Measurements from ENCODE around the gene GCA.
A peak's percentile ranks its signal among the peaks of the same experiment; 100 is the strongest.

GCA gene

DNA sequence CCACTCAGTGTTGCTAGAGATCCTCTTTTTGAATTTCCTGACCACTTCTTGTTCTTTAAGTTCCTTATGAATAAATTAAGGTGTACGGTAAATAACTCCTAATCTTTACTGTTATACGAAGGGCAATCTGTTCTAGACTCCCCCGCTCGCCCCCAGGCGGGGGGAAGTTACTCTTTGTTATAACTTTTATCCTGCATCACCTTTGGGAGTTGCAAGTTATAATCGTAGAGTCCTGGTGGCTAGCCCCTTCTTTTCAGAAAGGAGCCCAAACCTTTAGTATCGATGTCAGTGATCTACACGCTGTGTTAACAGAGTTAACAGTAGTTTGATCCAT, 652 bp downstream of the GCA start:
- no peaks in the 10 kb centered on the region for H3K27me3 ChIP-seq (ENCODE audit: control insufficient read depth in 1 of 2, insufficient read depth in 1 of 2, low read length in 2 of 2)
- H4K8ac ChIP-seq (ENCODE audit: low read length) = no peak overlapping the region
- peak overlapping the region; percentile 97 to 100 for H3K4me3 ChIP-seq (ENCODE audit: insufficient read depth in 1 of 2, low read depth in 1 of 2, low read length in 2 of 2)
- H3K4me1 ChIP-seq (ENCODE audit: control insufficient read depth, insufficient read depth, low read depth, low read length) = peaks cover 2% of the 10 kb centered on the region
- peak overlapping the region; percentile 70 for H2BK5ac ChIP-seq (ENCODE audit: low read depth, low read length, poor library complexity, severe bottlenecking)
- H3K4me2 ChIP-seq (ENCODE audit: low read length, poor library complexity, severe bottlenecking) = peak overlapping the region; percentile 78
- no peak overlapping the region for H2BK12ac ChIP-seq (ENCODE audit: low read length in 2 of 2)
- H3K79me1 ChIP-seq (replicated peaks; ENCODE audit: low read length, poor library complexity, severe bottlenecking) = peaks cover 12% of the 10 kb centered on the region
- peak overlapping the region; percentile 28 for H2BK15ac ChIP-seq (ENCODE audit: low read depth, poor library complexity, severe bottlenecking)
- no peak overlapping the region for H3K14ac ChIP-seq (ENCODE audit: low read length in 2 of 2)
- no peak overlapping the region for H2AK5ac ChIP-seq (ENCODE audit: low read length, severe bottlenecking)
- H3K9me3 ChIP-seq (ENCODE audit: control insufficient read depth, low read length) = no peaks in the 10 kb centered on the region
- peak overlapping the region; percentile 87 for H3K9ac ChIP-seq (ENCODE audit: low read length)
- H4K91ac ChIP-seq (ENCODE audit: low read length) = no peak overlapping the region
- no peak overlapping the region for H2AFZ ChIP-seq (ENCODE audit: low read depth, low read length)
- 17% methylated on average over 6 of the region's 8 CpGs for WGBS
- H3K4ac ChIP-seq (ENCODE audit: low read depth in 1 of 2, low read length in 2 of 2) = no peak overlapping the region
- no peak overlapping the region for H3K23ac ChIP-seq (ENCODE audit: low read length in 2 of 2)
- H3K27ac ChIP-seq (ENCODE audit: low read length, poor library complexity, severe bottlenecking) = peak overlapping the region; percentile 86
- H3K36me3 ChIP-seq (ENCODE audit: control insufficient read depth in 1 of 2, insufficient read depth in 2 of 2, low read depth in 1 of 2, low read length in 2 of 2) = no peaks in the 10 kb centered on the region
- no peak overlapping the region for H3K18ac ChIP-seq (ENCODE audit: low read depth in 1 of 2, low read length in 2 of 2)
- H2BK120ac ChIP-seq (ENCODE audit: low read depth, low read length) = no peak overlapping the region
- DNase-seq = no peak

- no peak for DNase-seq
- Histone ChIP-seq H2BK5ac (ENCODE audit: low read depth, low read length, poor library complexity, severe bottlenecking) (no peak overlapping the region), H3K14ac (ENCODE audit: low read length in 2 of 2) (no peak overlapping the region), H2BK120ac (ENCODE audit: low read depth, low read length) (no peak overlapping the region), H3K4me3 (ENCODE audit: insufficient read depth in 1 of 2, low read depth in 1 of 2, low read length in 2 of 2) (no peak overlapping the region), H3K4me2 (ENCODE audit: low read length, poor library complexity, severe bottlenecking) (no peak overlapping the region), H2BK12ac (ENCODE audit: low read length in 2 of 2) (no peak overlapping the region), H3K27me3 (ENCODE audit: control insufficient read depth in 1 of 2, insufficient read depth in 1 of 2, low read length in 2 of 2) (no peaks in the 10 kb centered on the region), H4K91ac (ENCODE audit: low read length) (no peak overlapping the region), H3K79me1 (replicated peaks; ENCODE audit: low read length, poor library complexity, severe bottlenecking) (no peaks in the 10 kb centered on the region), H3K36me3 (ENCODE audit: control insufficient read depth in 1 of 2, insufficient read depth in 2 of 2, low read depth in 1 of 2, low read length in 2 of 2) (no peaks in the 10 kb centered on the region), H3K4me1 (ENCODE audit: control insufficient read depth, insufficient read depth, low read depth, low read length) (no peaks in the 10 kb centered on the region), H3K23ac (ENCODE audit: low read length in 2 of 2) (no peak overlapping the region), H4K8ac (ENCODE audit: low read length) (no peak overlapping the region), H3K9ac (ENCODE audit: low read length) (no peak overlapping the region), H3K9me3 (ENCODE audit: control insufficient read depth, low read length) (no peaks in the 10 kb centered on the region), H2AFZ (ENCODE audit: low read depth, low read length) (no peak overlapping the region), H2AK5ac (ENCODE audit: low read length, severe bottlenecking) (no peak overlapping the region), H3K4ac (ENCODE audit: low read depth in 1 of 2, low read length in 2 of 2) (no peak overlapping the region), H3K27ac (ENCODE audit: low read length, poor library complexity, severe bottlenecking) (no peak overlapping the region), H3K18ac (ENCODE audit: low read depth in 1 of 2, low read length in 2 of 2) (no peak overlapping the region), H2BK15ac (ENCODE audit: low read depth, poor library complexity, severe bottlenecking) (no peak overlapping the region)
- no CpG with 5 or more reads among the region's 2 CpGs for WGBS
Observed at GRCh38 chr2:162365392-162365791, 21.5 kb downstream of the GCA start.

GRCh38 chr2:162368494-162368893, 24.6 kb downstream of the GCA start:
- Histone ChIP-seq H3K4ac (ENCODE audit: low read depth in 1 of 2, low read length in 2 of 2) (no peak overlapping the region), H3K27me3 (ENCODE audit: control insufficient read depth in 1 of 2, insufficient read depth in 1 of 2, low read length in 2 of 2) (no peaks in the 10 kb centered on the region), H2BK5ac (ENCODE audit: low read depth, low read length, poor library complexity, severe bottlenecking) (no peak overlapping the region), H2BK12ac (ENCODE audit: low read length in 2 of 2) (no peak overlapping the region), H4K8ac (ENCODE audit: low read length) (no peak overlapping the region), H3K23ac (ENCODE audit: low read length in 2 of 2) (no peak overlapping the region), H3K36me3 (ENCODE audit: control insufficient read depth in 1 of 2, insufficient read depth in 2 of 2, low read depth in 1 of 2, low read length in 2 of 2) (no peaks in the 10 kb centered on the region), H2BK120ac (ENCODE audit: low read depth, low read length) (no peak overlapping the region), H3K4me1 (ENCODE audit: control insufficient read depth, insufficient read depth, low read depth, low read length) (no peaks in the 10 kb centered on the region), H2BK15ac (ENCODE audit: low read depth, poor library complexity, severe bottlenecking) (no peak overlapping the region), H3K18ac (ENCODE audit: low read depth in 1 of 2, low read length in 2 of 2) (no peak overlapping the region), H3K14ac (ENCODE audit: low read length in 2 of 2) (no peak overlapping the region), H3K4me3 (ENCODE audit: insufficient read depth in 1 of 2, low read depth in 1 of 2, low read length in 2 of 2) (no peak overlapping the region), H3K4me2 (ENCODE audit: low read length, poor library complexity, severe bottlenecking) (no peak overlapping the region), H3K27ac (ENCODE audit: low read length, poor library complexity, severe bottlenecking) (no peak overlapping the region), H3K9me3 (ENCODE audit: control insufficient read depth, low read length) (no peaks in the 10 kb centered on the region), H2AK5ac (ENCODE audit: low read length, severe bottlenecking) (no peak overlapping the region), H2AFZ (ENCODE audit: low read depth, low read length) (no peak overlapping the region), H3K9ac (ENCODE audit: low read length) (no peak overlapping the region), H4K91ac (ENCODE audit: low read length) (no peak overlapping the region), H3K79me1 (replicated peaks; ENCODE audit: low read length, poor library complexity, severe bottlenecking) (no peaks in the 10 kb centered on the region)
- WGBS = no CpG with 5 or more reads among the region's 1 CpG
- DNase-seq = no peak

DNA sequence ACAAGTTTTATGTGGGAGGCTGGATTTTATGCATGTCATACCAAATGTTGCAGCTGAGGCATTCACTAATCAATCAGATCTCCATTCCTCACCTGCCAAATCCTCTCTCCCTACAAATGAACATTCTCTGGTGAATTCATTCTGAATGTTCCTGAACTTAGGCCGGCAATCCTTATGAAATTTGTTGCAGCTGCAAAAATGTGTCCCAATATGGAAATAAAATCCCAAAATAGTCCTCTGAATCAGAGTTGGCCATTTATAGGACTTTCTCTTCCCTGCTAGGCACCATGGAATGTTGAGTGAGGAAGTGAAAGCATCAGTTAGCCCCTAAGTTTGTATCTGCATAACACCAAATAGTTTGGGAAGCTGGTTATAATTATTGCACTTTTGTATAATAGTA, 25.6 kb downstream of the GCA start:
- no peak overlapping the region for H2BK12ac ChIP-seq (ENCODE audit: low read length in 2 of 2)
- WGBS = 100% methylated on average over 1 of the region's 1 CpG
- H3K18ac ChIP-seq (ENCODE audit: low read depth in 1 of 2, low read length in 2 of 2) = no peak overlapping the region
- no peaks in the 10 kb centered on the region for H3K36me3 ChIP-seq (ENCODE audit: control insufficient read depth in 1 of 2, insufficient read depth in 2 of 2, low read depth in 1 of 2, low read length in 2 of 2)
- no peaks in the 10 kb centered on the region for H3K27me3 ChIP-seq (ENCODE audit: control insufficient read depth in 1 of 2, insufficient read depth in 1 of 2, low read length in 2 of 2)
- H4K91ac ChIP-seq (ENCODE audit: low read length) = no peak overlapping the region
- H4K8ac ChIP-seq (ENCODE audit: low read length) = no peak overlapping the region
- H3K4me2 ChIP-seq (ENCODE audit: low read length, poor library complexity, severe bottlenecking) = no peak overlapping the region
- no peak overlapping the region for H2BK120ac ChIP-seq (ENCODE audit: low read depth, low read length)
- H3K14ac ChIP-seq (ENCODE audit: low read length in 2 of 2) = no peak overlapping the region
- H3K9me3 ChIP-seq (ENCODE audit: control insufficient read depth, low read length) = no peaks in the 10 kb centered on the region
- no peak overlapping the region for H3K23ac ChIP-seq (ENCODE audit: low read length in 2 of 2)
- H3K27ac ChIP-seq (ENCODE audit: low read length, poor library complexity, severe bottlenecking) = no peak overlapping the region
- no peak overlapping the region for H2BK5ac ChIP-seq (ENCODE audit: low read depth, low read length, poor library complexity, severe bottlenecking)
- no peaks in the 10 kb centered on the region for H3K4me1 ChIP-seq (ENCODE audit: control insufficient read depth, insufficient read depth, low read depth, low read length)
- H3K4ac ChIP-seq (ENCODE audit: low read depth in 1 of 2, low read length in 2 of 2) = no peak overlapping the region
- no peak for DNase-seq
- no peak overlapping the region for H3K9ac ChIP-seq (ENCODE audit: low read length)
- H2AK5ac ChIP-seq (ENCODE audit: low read length, severe bottlenecking) = no peak overlapping the region
- no peak overlapping the region for H3K4me3 ChIP-seq (ENCODE audit: insufficient read depth in 1 of 2, low read depth in 1 of 2, low read length in 2 of 2)
- no peak overlapping the region for H2BK15ac ChIP-seq (ENCODE audit: low read depth, poor library complexity, severe bottlenecking)
- H3K79me1 ChIP-seq (replicated peaks; ENCODE audit: low read length, poor library complexity, severe bottlenecking) = no peaks in the 10 kb centered on the region
- no peak overlapping the region for H2AFZ ChIP-seq (ENCODE audit: low read depth, low read length)

Measured in mesenchymal stem cell (in vitro differentiated cells and primary cell).